ENCODE data around the gene ZNF558.
"Not testable (repeated sequence)": the region's sequence is repeated elsewhere in the genome, so short reads cannot be mapped to it uniquely, and the experiment has no call there.

Gene ZNF558

GRCh38 chr19:8794823-8795222, 37.3 kb downstream of the ZNF558 start:
- no peak for DNase-seq

GRCh38 chr19:8773587-8773986, 58.5 kb downstream of the ZNF558 start:
- DNase-seq, result not testable (repeated sequence)

GRCh38 chr19:8769265-8769664, 62.8 kb downstream of the ZNF558 start:
- DNase-seq, result not testable (repeated sequence)

GRCh38 chr19:8767257-8767656, 64.8 kb downstream of the ZNF558 start:
- DNase-seq, result not testable (repeated sequence)
